Activated T-helper 17 cell treated with anti-CD3 and anti-CD28 coated beads, Interleukin-2, amount 50 U/mL, for 72 hours (primary cell): ENCODE data around the gene OR2A1. TPM values are rescaled to one million over a fixed set of nuclear protein-coding genes. Genes with fewer than 3 reads are reported as not detected.
"Not testable (repeated sequence)": the region's sequence is repeated elsewhere in the genome, so short reads cannot be mapped to it uniquely, and the experiment has no call there.

ENCODE experiments used
- ATAC-seq: fragments of 150-1000 bp; cut with Tn5 transposase; replicated peaks from 2 replicates; pipeline ENCODE4 v1.10.0; 2021; ENCODE audit warnings: mild to moderate bottlenecking, moderate library complexity
- H3K27ac Mint-ChIP-seq: one replicate; pipeline ENCODE4 v1.8.0; 2022; ENCODE audit warnings: mixed read lengths
- H3K27me3 Mint-ChIP-seq: one replicate; pipeline ENCODE4 v1.8.0; 2022; ENCODE audit warnings: mixed read lengths
- H3K36me3 Mint-ChIP-seq: one replicate; pipeline ENCODE4 v1.8.0; 2022; ENCODE audit warnings: low read depth, mild to moderate bottlenecking, mixed read lengths
- H3K4me1 Mint-ChIP-seq: one replicate; pipeline ENCODE4 v1.8.0; 2022; ENCODE audit warnings: mixed read lengths
- H3K4me3 Mint-ChIP-seq: one replicate; pipeline ENCODE4 v1.8.0; 2022; ENCODE audit warnings: mild to moderate bottlenecking, mixed read lengths
- H3K9me3 Mint-ChIP-seq: one replicate; pipeline ENCODE4 v1.8.0; 2022; ENCODE audit warnings: mixed read lengths
- total RNA-seq, 2 donors: library from RNA; stranded (reverse); gene quantifications; one replicate each; pipeline ENCODE4 v1.2.3, GENCODE V29; 2022

Gene OR2A1
- total RNA-seq, 2 donors from 2014 or later = 0.05 TPM; not detected in 1

DNA sequence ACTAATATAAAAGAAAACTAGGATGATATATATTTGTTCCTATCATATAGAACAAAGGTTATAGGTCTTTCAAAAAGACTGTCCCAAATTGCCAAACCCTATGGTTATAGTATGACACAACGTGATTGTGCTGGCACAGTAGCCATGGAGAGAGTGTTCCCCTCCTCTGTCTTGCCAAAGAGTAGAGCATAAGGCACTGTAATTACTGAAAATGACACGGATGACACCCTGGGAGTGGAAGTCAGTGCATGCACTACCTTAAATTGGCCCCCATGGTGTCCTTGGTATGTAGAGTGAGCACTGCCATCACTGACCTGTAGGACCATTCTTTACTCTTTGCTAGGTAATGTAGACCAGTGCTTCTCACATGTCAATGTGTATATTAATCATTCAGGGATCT lies 7.1 kb upstream of the OR2A1 start:
- H3K4me1 Mint-ChIP-seq, ATAC-seq: not testable (repeated sequence)

DNA sequence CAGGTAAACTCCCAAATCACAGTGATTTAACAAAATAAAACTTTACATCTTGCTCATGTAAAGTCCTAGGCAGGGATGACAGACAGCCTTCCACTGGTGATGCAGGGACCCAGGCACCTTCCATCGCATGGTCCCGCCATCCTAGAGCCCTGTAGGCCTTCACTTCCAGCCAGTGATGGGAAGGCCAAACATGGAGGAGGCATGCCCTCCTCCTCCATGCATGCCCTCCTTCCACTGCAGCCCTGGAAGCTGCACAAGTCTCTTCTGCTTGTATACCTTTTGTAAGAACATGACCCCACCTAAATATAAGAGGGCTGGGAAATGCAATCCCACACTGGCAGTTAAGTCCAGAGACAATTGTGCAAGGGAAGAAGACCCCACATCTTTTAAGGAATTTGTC lies 2.5 kb upstream of the OR2A1 start:
- H3K27ac Mint-ChIP-seq, ATAC-seq, H3K27me3 Mint-ChIP-seq, H3K9me3 Mint-ChIP-seq, H3K4me3 Mint-ChIP-seq, H3K36me3 Mint-ChIP-seq, H3K4me1 Mint-ChIP-seq: not testable (repeated sequence)

More for the DNA sequence above, 7.1 kb upstream of the OR2A1 start:
- H3K9me3 Mint-ChIP-seq, H3K27ac Mint-ChIP-seq, H3K36me3 Mint-ChIP-seq, H3K27me3 Mint-ChIP-seq, H3K4me3 Mint-ChIP-seq: not testable (repeated sequence)

DNA sequence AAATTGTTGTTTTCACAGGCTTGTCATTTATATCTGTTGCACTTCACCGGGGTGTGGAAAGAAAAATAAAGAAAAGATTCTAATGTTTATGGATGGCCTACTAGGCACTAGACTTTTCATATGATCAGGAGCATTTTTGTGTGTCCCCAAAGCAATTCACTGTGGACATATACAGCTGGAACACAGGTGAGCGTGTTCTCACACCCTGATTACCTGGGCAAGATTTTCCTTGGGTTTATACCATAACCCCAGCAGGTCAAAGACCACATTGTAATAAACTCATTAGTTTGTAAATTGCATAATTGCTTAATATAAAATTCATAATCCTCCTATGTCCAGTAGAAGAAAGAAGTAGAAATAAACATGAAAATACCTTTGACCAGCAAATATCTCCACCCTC lies 1.0 kb upstream of the OR2A1 start:
- not testable (repeated sequence) for H3K4me1 Mint-ChIP-seq, H3K27ac Mint-ChIP-seq, ATAC-seq, H3K27me3 Mint-ChIP-seq, H3K4me3 Mint-ChIP-seq, H3K36me3 Mint-ChIP-seq, H3K9me3 Mint-ChIP-seq

DNA sequence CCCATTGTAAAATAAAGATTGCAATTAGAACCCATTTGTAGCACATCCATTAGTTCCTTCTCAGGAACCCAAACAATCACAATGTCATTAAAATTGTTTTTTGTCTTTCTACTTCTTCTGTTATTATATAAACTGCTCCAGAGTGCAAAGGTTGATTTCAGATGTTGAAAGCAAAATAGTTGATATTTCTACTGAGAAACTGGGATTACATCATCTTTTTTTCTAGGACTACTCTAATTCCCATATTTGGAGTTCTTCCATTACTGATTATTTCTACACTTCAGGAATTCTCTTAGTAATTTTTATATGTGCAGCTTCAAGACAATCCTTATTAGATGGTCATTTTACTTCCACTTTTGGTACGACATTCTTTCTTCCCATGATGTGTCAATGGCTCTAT lies 5.3 kb downstream of the OR2A1 start:
- H3K27ac Mint-ChIP-seq, ATAC-seq, H3K4me3 Mint-ChIP-seq, H3K4me1 Mint-ChIP-seq, H3K27me3 Mint-ChIP-seq, H3K36me3 Mint-ChIP-seq, H3K9me3 Mint-ChIP-seq: not testable (repeated sequence)

DNA sequence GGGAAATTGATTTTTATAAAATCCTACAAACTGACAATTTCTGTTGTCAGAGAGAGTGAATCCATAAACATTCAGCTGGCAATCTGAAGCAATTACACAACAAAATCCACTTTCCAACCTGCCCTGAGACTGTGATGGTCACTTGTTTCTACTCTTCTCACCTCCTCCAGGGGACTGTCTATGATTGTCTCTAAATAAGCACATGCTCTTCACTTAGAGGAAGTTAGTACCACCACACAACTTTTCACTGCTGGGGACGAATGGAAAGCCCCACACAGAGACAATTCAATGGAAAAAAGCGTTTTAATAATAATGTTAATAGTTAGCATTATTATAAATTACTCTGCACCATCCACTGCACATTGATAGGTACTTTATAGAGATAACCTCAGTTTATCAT lies 7.3 kb downstream of the OR2A1 start:
- H3K27me3 Mint-ChIP-seq, H3K36me3 Mint-ChIP-seq, H3K4me1 Mint-ChIP-seq, H3K27ac Mint-ChIP-seq, H3K9me3 Mint-ChIP-seq, H3K4me3 Mint-ChIP-seq, ATAC-seq: not testable (repeated sequence)

DNA sequence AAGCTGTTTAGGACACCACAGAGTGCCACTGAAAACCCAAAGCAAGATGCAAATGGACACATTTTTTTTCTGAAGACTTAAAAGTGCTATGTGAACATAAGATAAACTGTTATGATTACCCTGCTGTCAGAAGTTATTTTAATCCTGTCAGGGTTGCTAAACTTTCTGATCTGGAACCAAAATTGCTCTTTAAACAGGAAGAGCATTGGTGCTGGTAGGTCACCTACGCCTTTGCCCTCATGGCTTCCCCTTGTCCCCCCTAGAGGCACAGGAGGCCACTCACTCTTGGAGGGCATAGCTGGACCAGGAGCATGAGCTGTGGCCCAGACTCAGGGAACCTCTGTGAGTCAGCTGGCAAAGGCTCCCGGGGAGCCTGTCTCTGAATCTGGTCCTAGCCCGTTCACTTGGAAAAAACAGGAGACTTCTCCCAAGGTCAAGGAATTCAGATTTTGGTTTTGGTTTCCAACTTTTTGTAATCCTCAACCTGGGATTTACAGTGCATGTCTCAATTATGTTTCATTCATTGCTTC lies 9.5 kb downstream of the OR2A1 start:
- not testable (repeated sequence) for H3K4me3 Mint-ChIP-seq, H3K9me3 Mint-ChIP-seq, H3K36me3 Mint-ChIP-seq, H3K4me1 Mint-ChIP-seq, H3K27ac Mint-ChIP-seq, H3K27me3 Mint-ChIP-seq, ATAC-seq

DNA sequence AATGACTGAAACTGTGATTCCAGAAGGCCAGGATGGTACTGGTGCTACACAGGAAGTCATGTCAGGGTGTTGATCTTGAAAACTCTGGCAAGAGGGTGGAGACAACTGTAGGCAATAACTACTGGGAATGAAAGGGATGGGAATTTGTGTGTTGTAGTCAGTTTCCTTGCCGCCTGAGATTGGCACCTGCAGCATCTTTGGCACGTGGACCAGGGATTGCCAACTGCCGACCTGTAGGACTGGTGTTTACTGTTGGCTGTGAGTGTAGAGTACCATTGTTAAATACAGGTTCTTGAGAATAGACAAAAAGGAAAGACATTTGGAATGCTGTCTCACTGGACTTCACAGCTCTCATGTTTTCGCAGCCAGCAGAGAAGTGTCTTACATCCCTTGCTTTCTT lies 11.1 kb downstream of the OR2A1 start:
- not testable (repeated sequence) for H3K27ac Mint-ChIP-seq, H3K4me1 Mint-ChIP-seq, H3K27me3 Mint-ChIP-seq, H3K36me3 Mint-ChIP-seq, ATAC-seq, H3K9me3 Mint-ChIP-seq, H3K4me3 Mint-ChIP-seq

DNA sequence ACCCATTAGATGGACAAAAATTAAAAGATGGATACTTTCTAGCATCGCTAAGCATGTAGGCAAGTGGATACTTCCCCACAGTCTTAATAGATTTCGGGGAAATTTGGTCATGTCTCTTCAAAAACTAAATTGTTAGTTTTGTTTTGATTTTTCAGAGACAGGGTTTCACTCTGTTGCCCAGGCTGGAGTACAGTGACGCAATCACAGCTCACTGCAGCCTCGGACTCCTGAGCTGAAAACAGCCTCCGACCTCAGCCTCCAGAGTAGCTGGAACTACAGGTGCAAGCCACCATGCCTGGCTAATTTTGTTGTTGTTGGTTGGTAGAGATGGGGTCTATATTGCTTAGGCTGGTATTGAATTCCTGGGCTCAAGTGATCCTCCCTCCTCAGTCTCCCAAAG lies 13.6 kb downstream of the OR2A1 start:
- not testable (repeated sequence) for ATAC-seq, H3K27me3 Mint-ChIP-seq, H3K4me1 Mint-ChIP-seq, H3K9me3 Mint-ChIP-seq, H3K27ac Mint-ChIP-seq, H3K4me3 Mint-ChIP-seq, H3K36me3 Mint-ChIP-seq

DNA sequence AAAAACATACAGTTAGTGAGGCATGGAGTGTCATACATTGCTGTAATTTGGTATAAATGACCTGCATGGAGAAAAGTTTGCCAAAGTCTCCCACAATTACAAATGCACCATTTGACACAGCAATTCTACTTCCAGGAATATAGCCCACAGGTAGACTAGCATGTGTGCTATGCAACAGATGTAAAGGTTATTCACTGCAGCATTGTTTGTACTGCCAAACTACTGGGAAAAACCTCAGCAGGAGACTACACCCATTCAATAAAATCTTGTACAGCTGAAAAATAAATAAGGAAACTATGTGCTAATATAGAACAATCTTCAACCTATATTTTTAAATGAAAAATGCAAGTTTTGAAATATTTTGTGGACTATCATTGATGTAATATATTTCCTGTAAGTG lies 17.8 kb downstream of the OR2A1 start:
- H3K4me3 Mint-ChIP-seq, H3K9me3 Mint-ChIP-seq, H3K36me3 Mint-ChIP-seq, ATAC-seq, H3K4me1 Mint-ChIP-seq, H3K27me3 Mint-ChIP-seq, H3K27ac Mint-ChIP-seq: not testable (repeated sequence)

DNA sequence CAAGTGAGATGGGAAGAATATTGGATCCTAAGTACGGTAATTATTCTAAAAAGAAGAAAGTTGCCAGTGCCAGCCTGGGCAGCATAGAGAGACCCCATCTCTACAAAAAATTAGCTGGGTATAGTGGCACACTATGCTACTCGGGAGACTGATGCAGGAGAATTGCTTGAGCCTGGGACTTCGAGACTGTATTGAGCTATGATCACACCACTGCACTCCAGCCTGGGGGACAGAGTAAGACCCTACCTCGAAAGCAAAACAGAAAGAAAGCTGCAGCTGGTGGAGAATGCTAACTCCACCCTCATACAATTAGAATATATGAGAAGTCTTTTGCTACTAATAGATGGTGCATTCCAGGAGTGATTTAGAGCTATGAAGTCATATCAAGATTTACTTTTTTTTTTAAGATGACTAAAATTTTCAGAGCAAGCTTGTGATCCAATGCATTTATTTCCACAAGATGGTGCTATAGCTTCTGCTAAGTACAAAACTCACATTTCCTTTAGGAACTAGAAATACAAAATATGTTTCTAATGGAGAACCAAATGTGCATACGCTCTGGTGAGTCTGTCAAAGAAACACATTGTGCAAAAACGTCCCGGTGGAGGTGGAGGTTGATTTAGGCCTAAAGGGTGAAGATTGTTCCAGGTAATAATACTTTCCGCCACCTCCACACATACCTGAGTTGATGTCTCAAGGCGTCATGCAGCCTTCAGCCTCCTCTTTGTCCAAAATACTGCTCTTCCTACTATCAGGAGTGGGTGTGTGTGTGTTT lies 19.2 kb downstream of the OR2A1 start:
- H3K4me3 Mint-ChIP-seq, H3K27ac Mint-ChIP-seq, H3K4me1 Mint-ChIP-seq, H3K36me3 Mint-ChIP-seq, H3K27me3 Mint-ChIP-seq, H3K9me3 Mint-ChIP-seq: not testable (repeated sequence)
- peak; percentile 83 for ATAC-seq

DNA sequence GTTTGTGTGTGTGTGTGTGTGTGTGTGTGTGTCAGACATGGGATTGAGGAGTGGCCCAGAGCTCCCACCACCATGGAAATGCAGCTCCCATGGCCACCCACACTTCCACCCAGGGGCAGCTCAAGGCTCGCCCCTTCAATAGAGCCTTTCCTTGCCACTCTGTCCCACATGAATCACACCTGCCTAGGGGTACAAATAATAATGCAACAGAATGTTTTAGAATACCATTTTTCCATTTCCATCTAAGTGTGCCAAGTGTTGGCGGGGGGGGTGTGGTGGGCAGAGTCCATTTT lies 19.7 kb downstream of the OR2A1 start:
- H3K27ac Mint-ChIP-seq, H3K36me3 Mint-ChIP-seq, H3K9me3 Mint-ChIP-seq, H3K27me3 Mint-ChIP-seq, H3K4me1 Mint-ChIP-seq, H3K4me3 Mint-ChIP-seq: not testable (repeated sequence)
- ATAC-seq = peak; percentile 3

DNA sequence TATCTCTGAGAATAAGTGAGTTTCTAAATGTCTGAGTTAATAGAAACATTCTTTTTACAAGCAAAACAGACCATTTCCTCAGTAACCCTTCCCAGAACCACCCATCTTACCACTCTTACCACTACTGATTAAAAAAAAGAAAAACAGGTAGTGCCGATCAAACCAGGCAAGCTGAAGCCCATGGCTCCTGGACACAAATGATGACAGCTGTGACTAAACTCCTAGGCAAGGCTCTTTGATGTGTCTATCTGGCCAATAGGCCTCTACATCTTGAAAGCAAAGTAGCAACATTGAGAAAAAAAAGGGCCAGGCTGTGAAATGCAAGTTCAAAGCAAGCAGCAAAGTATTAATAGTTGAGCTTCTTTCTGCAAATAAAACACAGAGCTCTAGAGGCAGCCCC lies 36.4 kb downstream of the OR2A1 start:
- not testable (repeated sequence) for H3K4me1 Mint-ChIP-seq, H3K27ac Mint-ChIP-seq, H3K36me3 Mint-ChIP-seq, H3K4me3 Mint-ChIP-seq, H3K9me3 Mint-ChIP-seq, H3K27me3 Mint-ChIP-seq
- ATAC-seq = peak; percentile 87

DNA sequence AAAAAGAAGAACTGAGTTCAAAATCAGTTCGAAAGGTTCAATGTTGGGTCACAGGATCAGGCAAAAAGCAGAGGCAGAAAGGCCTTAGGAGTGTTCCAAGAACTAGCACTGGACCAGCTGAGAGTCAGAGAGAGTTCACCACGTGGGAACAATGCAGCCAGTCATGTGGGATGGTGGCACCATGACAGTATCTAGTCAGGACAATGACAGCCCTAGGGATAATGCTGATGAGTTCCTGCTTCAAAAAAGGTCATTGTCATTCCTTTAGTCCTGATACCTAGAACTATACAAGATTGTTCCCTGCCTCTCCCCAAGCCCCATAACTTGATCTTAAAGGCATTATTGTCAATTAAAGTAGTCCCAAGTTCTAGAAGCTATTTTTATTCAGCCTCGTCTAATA lies 39.4 kb downstream of the OR2A1 start:
- not testable (repeated sequence) for H3K27me3 Mint-ChIP-seq, H3K9me3 Mint-ChIP-seq, ATAC-seq, H3K4me3 Mint-ChIP-seq, H3K36me3 Mint-ChIP-seq, H3K4me1 Mint-ChIP-seq, H3K27ac Mint-ChIP-seq

DNA sequence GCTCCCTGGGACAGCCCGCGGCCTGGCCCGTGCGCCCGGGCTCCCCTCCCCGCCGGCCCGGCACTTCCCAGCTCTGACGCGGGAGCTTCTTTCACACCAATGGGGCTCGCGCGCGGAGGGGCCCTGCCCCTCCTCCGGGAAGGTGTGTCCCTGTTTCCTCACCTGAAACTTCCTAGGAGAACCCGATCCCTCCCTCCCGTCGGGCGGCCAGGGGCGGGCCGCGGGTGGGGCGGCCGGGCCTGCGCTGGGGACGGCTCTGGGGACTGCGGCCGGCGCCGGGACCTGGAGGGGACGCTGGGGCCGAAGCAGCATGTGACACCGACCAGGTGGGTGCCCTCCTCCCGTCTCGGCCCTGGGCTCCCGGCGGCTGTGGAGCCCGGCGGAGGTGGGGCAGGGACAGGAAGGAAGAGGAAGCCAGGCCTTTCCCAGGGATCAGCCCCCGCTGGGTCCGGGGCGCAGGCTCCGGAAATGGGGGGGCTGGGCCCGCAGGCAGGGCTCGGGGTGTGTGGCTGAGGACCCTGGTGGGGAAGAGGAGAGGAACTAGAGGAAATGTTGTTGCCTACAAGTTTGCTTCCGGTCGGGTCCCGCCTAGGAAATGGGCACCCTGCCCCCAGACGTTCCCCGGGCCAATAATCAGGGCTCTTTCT lies 43.1 kb downstream of the OR2A1 start, which contains the start of gene ARHGEF5:
TSS of gene ARHGEF5 (plus strand) at position 227 of the 647 bp plus-strand sequence. CDS start 7,268 bp downstream, outside the sequence.
- H3K9me3 Mint-ChIP-seq, H3K27me3 Mint-ChIP-seq, H3K4me1 Mint-ChIP-seq, H3K36me3 Mint-ChIP-seq: not testable (repeated sequence)
- Mint-ChIP-seq H3K4me3 (peak within 1 kb of the TSS; percentile 83), H3K27ac (peak within 1 kb of the TSS; percentile 80)
- peak; percentile 88 for ATAC-seq

DNA sequence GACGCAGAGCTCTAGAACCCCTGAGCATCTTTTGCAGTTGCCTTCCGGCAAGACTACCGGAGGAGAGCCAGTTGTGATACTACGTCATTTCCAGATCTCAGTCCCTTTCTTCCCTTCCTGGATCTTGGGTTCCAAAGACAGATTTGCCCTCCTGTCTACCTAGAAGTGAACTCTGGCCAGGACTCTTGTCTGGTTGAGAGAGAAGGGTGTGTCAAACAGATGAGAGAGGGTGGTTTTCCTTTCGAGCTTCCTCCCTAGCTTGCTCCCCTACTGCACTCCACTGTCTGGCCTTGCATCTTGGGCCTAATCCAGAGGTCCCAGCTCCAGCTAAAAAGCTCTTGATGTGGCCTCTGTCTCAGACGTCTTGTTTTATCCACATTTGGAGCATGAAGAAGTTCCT lies 44.0 kb downstream of the OR2A1 start:
- H3K9me3 Mint-ChIP-seq, H3K27me3 Mint-ChIP-seq, H3K36me3 Mint-ChIP-seq, H3K4me3 Mint-ChIP-seq, H3K27ac Mint-ChIP-seq, H3K4me1 Mint-ChIP-seq, ATAC-seq: not testable (repeated sequence)

DNA sequence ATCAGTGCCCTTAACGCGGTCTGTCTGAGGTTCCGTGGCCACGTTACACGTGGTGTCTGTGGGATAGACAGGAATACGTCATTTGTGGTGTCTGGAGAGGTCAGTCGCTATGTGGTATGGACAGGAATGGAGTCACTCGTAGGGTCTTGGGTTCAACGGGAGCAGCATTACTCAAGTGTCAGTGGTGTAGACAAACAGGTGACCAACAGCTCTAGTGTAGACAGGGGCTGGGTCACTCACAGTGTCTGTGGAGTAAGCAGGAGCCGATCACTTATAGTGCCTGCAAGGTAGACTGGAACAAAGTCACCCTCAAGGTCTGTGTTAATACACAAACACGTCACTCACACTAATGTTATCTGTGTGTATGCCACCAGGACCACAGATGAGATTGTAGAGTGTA lies 44.6 kb downstream of the OR2A1 start:
- H3K4me3 Mint-ChIP-seq, H3K4me1 Mint-ChIP-seq, H3K9me3 Mint-ChIP-seq, H3K27ac Mint-ChIP-seq, H3K27me3 Mint-ChIP-seq, ATAC-seq, H3K36me3 Mint-ChIP-seq: not testable (repeated sequence)
